GM04504 (cell line): Measurements from ENCODE around the gene HTRA3.

Experiments
- DNase-seq: peaks from one replicate; pipeline ENCODE4 v3.0.0-alpha.2; 2012; ENCODE audit warnings: low read depth

HTRA3 gene

DNA sequence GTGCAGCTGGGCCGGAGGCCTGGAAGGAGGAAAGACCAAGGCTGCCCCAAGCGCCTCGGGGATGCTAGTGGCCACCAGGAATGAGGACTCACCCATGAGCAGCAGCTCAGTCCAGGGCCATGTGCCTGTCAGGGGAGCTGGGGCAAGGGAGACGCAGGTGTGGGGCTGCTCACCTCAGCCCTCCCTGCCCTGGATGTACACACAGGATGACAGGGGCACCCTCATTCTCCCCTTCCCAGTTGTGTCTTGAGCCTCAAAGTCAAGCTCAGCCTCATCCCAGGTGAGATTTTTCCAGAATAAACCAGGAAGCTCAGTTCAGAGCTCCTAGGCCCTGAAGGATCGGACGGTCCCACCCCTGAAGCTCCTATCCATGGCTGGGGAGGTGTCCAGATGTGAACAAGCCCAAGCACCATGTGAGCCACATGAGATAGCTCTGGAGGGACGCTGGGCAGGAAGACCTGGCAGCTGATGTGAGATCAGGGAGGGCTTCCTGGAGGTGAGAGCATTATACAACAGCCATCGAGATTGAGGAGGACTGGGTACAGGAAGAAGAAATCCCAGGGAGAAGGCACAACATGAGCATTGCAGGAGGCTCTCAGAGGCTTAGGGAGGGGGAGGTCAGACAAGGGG, 23.0 kb downstream of the HTRA3 start:
- no peak for DNase-seq

- DNase-seq: no peak
Observed at GRCh38 chr4:8293131-8293975, 23.8 kb downstream of the HTRA3 start.

DNA sequence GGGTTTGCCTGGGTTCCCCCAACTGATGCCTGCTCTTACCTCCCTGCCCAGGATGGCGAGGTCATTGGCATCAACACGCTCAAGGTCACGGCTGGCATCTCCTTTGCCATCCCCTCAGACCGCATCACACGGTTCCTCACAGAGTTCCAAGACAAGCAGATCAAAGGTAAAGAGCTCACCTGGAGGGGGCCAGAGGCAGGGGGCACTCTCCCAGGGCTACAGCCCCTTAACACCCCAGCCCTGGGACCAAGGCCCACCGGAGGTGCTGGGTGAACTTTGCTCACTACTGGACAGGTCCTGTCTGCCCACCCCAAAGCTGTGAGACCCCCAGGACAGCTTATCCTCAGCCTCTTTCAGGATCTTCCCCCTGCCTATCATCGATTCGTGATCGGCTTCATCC, 24.5 kb downstream of the HTRA3 start:
- no peak for DNase-seq

DNA sequence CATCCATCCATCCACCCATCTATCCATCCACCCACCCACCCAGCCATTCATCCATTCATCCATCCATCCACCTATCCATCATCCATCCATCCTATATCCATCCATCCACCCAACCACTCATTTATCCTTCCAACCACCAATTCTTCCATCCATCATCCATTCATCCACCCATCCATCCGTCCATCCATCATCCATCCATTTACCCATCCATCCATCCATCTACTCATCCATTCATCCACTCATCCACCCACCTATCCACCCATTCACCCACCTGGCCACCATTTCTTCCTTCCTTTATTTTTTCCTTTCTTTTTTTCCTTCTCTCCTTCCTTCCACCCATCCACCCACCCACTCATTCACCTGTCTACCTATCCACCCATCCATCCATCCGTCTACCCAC, 25.2 kb downstream of the HTRA3 start:
- DNase-seq: no peak

GRCh38 chr4:8295471-8295870, 25.9 kb downstream of the HTRA3 start:
- no peak for DNase-seq

- DNase-seq: no peak
Observed at GRCh38 chr4:8296491-8296890, 26.9 kb downstream of the HTRA3 start.

GRCh38 chr4:8297141-8297601, 27.6 kb downstream of the HTRA3 start:
- no peak for DNase-seq

GRCh38 chr4:8297691-8298485, 28.3 kb downstream of the HTRA3 start:
- no peak for DNase-seq

GRCh38 chr4:8300832-8301231, 31.3 kb downstream of the HTRA3 start:
- DNase-seq: no peak

- DNase-seq: no peak
Observed at GRCh38 chr4:8301851-8302730, 32.5 kb downstream of the HTRA3 start.

GRCh38 chr4:8303081-8303480, 33.5 kb downstream of the HTRA3 start:
- DNase-seq: no peak

GRCh38 chr4:8303485-8304281, 34.1 kb downstream of the HTRA3 start:
- DNase-seq: peak; percentile 83

DNA sequence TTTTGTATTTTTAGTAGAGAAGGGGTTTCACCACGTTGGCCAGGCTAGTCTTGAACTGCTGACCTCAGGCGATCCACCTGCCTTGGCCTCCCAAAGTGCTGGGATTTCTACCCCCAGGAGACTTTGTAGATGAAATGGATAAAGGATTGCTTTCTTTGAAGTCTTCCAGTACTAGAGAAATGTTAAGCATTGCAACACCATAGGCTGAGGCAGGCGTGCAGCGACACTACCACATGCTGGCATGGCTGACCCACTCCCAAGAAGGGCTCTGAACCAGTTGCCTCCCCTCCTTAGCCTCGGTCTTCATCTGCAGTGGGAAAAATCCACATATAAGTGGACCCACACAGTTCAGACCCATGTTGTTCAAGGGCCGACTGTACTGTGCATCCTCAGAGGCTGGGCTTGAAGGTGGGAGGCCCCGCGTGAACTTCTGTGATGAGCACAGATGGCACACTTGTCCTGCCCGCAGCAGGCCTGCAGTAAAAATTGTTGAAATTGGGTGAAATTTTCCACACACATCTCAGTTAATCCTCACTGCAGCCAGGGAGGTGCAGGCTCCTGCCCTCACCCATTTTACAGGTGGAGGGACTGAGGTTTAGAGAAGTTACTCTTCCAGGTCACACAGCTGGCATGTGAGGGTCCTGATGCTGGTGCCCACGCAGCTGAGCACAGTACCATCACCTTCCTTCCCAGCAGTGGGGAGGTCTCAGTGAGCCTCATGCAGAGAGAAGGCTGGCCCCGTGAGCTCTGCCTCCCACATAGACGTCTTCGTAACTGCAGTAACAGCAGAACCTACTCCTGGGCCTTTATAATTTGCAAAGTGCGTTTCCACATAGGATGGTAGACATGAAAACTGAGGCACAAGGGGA, 35.5 kb downstream of the HTRA3 start:
- DNase-seq: no peak

DNA sequence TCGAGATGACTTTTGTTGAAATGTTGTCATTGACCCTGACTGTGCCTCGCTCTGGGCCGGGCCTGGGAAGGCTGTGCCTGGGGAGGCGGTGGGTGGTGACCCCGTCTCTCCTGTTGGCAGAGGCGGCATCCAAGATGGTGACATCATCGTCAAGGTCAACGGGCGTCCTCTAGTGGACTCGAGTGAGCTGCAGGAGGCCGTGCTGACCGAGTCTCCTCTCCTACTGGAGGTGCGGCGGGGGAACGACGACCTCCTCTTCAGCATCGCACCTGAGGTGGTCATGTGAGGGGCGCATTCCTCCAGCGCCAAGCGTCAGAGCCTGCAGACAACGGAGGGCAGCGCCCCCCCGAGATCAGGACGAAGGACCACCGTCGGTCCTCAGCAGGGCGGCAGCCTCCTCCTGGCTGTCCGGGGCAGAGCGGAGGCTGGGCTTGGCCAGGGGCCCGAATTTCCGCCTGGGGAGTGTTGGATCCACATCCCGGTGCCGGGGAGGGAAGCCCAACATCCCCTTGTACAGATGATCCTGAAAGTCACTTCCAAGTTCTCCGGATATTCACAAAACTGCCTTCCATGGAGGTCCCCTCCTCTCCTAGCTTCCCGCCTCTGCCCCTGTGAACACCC, 36.4 kb downstream of the HTRA3 start:
- no peak for DNase-seq

GRCh38 chr4:8306511-8307021, 37.0 kb downstream of the HTRA3 start:
- DNase-seq: no peak

GRCh38 chr4:8307121-8307520, 37.6 kb downstream of the HTRA3 start:
- DNase-seq: no peak

GRCh38 chr4:8307714-8308113, 38.2 kb downstream of the HTRA3 start:
- DNase-seq: no peak

- no peak for DNase-seq
Observed at GRCh38 chr4:8308144-8308543, 38.6 kb downstream of the HTRA3 start.
